IMR-90 (cell line): Measurements from ENCODE around the gene NOS1AP. TPM values are rescaled to one million over a fixed set of nuclear protein-coding genes. Genes with fewer than 3 reads are reported as not detected.

ENCODE experiments used
- ATAC-seq: fragments of 200-7000 bp; cut with Tn5 transposase; 2 replicates; pipeline ENCODE4 v1.9.1; 2020; ENCODE audit warnings: low read depth, mild to moderate bottlenecking, moderate library complexity
- BruUV-seq: library from RNA; stranded (reverse); fragments of 400-500 nt; replicated peaks from 2 replicates; lab custom pipeline; 2021; lab: Mats Ljungman, UMichigan
- CTCF ChIA-PET: fragments of 300-600 bp; formaldehyde crosslinking; extraction: SDS; loops from one replicate; lab custom pipeline; 2021; ENCODE audit warnings: antibody characterized with exemption; lab: Yijun Ruan, JAX
- POLR2A ChIA-PET: fragments of 300-600 bp; sonication (Branson Sonifier 250); formaldehyde crosslinking; loops from one replicate; lab custom pipeline; 2022; ENCODE audit warnings: antibody characterized with exemption; ENCODE audit not compliant: unreplicated experiment; lab: Charles Lee
- DNase-seq: peaks from one replicate; pipeline ENCODE4 v3.0.0; 2013
- H2AFZ ChIP-seq: replicated peaks from 2 replicates; pipeline ENCODE3; 2013; ENCODE audit warnings: low read length, mild to moderate bottlenecking; ENCODE audit not compliant: poor library complexity
- H2AK5ac ChIP-seq: 2 replicates; pipeline ENCODE4 v1.6.1; 2013; ENCODE audit warnings: low read depth, low read length, inconsistent platforms
- H2AK9ac ChIP-seq: replicated peaks from 2 replicates; pipeline ENCODE3; 2013; ENCODE audit warnings: mild to moderate bottlenecking, low read depth, low read length, moderate library complexity; ENCODE audit not compliant: poor library complexity
- H2BK120ac ChIP-seq: 2 replicates; pipeline ENCODE4 v1.6.1; 2013; ENCODE audit warnings: low read depth, low read length, inconsistent platforms
- H2BK15ac ChIP-seq: 3 replicates; pipeline ENCODE4 v1.6.1; 2013; ENCODE audit warnings: low read depth, low read length, inconsistent platforms
- H2BK20ac ChIP-seq: 2 replicates; pipeline ENCODE4 v1.6.1; 2013; ENCODE audit warnings: low read depth, mild to moderate bottlenecking, inconsistent platforms, low read length, moderate library complexity
- H2BK5ac ChIP-seq: 2 replicates; pipeline ENCODE4 v1.6.1; 2013; ENCODE audit warnings: mild to moderate bottlenecking, low read depth, low read length, inconsistent platforms; ENCODE audit not compliant: poor library complexity, severe bottlenecking
- H3K14ac ChIP-seq: replicated peaks from 2 replicates; pipeline ENCODE4 v1.6.1; 2013; ENCODE audit warnings: low read depth, low read length, inconsistent platforms
- H3K18ac ChIP-seq: 2 replicates; pipeline ENCODE4 v1.6.1; 2013; ENCODE audit warnings: low read depth, low read length, control low read depth
- H3K23ac ChIP-seq: 2 replicates; pipeline ENCODE4 v1.6.1; 2013; ENCODE audit warnings: low read depth, low read length, inconsistent platforms
- H3K27ac ChIP-seq: 2 replicates; pipeline ENCODE4 v1.5.1; 2013; ENCODE audit warnings: mild to moderate bottlenecking, control low read depth, low read length; ENCODE audit not compliant: insufficient read depth
- H3K27me3 ChIP-seq: 2 replicates; pipeline ENCODE4 v1.6.1; 2013; ENCODE audit warnings: low read length; ENCODE audit not compliant: control insufficient read depth, insufficient read depth
- H3K36me3 ChIP-seq: 2 replicates; pipeline ENCODE4 v1.6.1; 2013; ENCODE audit warnings: low read length, mixed read lengths; ENCODE audit not compliant: control insufficient read depth, insufficient read depth
- H3K4ac ChIP-seq: 2 replicates; pipeline ENCODE4 v1.6.1; 2013; ENCODE audit warnings: low read depth, low read length, inconsistent platforms
- H3K4me1 ChIP-seq: 2 replicates; pipeline ENCODE4 v1.6.1; 2013; ENCODE audit warnings: low read length, mixed read lengths; ENCODE audit not compliant: control insufficient read depth, insufficient read depth
- H3K4me2 ChIP-seq: 2 replicates; pipeline ENCODE4 v1.6.1; 2013; ENCODE audit warnings: low read depth, mild to moderate bottlenecking, control low read depth, low read length, moderate library complexity
- H3K4me3 ChIP-seq: 2 replicates; pipeline ENCODE4 v1.5.1; 2013; ENCODE audit warnings: low read depth, mild to moderate bottlenecking, control low read depth, low read length, moderate library complexity; ENCODE audit not compliant: insufficient read depth
- H3K56ac ChIP-seq: 2 replicates; pipeline ENCODE4 v1.6.1; 2013; ENCODE audit warnings: low read length, inconsistent platforms; ENCODE audit not compliant: insufficient read depth; ENCODE audit errors: extremely low read depth
- H3K79me1 ChIP-seq, 2 experiments: 2 replicates each; pipeline ENCODE4 v1.6.1; 2013; ENCODE audit warnings: low read length in 2 of 2, inconsistent platforms in 1 of 2, low read depth in 1 of 2
- H3K9ac ChIP-seq: 2 replicates; pipeline ENCODE4 v1.6.1; 2013; ENCODE audit warnings: low read depth, low read length, control low read depth
- H3K9me1 ChIP-seq: 2 replicates; pipeline ENCODE4 v1.6.1; 2013; ENCODE audit warnings: low read length, inconsistent platforms; ENCODE audit not compliant: insufficient read depth
- H3K9me3 ChIP-seq: 2 replicates; pipeline ENCODE4 v1.6.1; 2013; ENCODE audit warnings: low read length; ENCODE audit not compliant: control insufficient read depth, insufficient read depth
- H4K20me1 ChIP-seq: 2 replicates; pipeline ENCODE4 v1.6.1; 2013; ENCODE audit warnings: low read length, inconsistent platforms; ENCODE audit not compliant: insufficient read depth
- H4K5ac ChIP-seq: 2 replicates; pipeline ENCODE4 v1.6.1; 2013; ENCODE audit warnings: mild to moderate bottlenecking, low read depth, low read length, control low read depth
- H4K8ac ChIP-seq, 2 experiments: 2 replicates each; pipeline ENCODE4 v1.6.1; 2013; ENCODE audit warnings: low read depth in 2 of 2, low read length in 2 of 2, control low read depth in 1 of 2, inconsistent platforms in 1 of 2
- H4K91ac ChIP-seq: 2 replicates; pipeline ENCODE4 v1.6.1; 2013; ENCODE audit warnings: low read depth, low read length, inconsistent platforms; ENCODE audit not compliant: insufficient read depth
- BHLHE40 ChIP-seq: fragments of 150-350 bp; IDR thresholded peaks from 2 replicates; pipeline ENCODE4 v1.6.1; 2016; ENCODE audit warnings: mild to moderate bottlenecking, low read depth, low read length
- CEBPB ChIP-seq: IDR thresholded peaks from 2 replicates; pipeline ENCODE4 v1.6.1; 2012; ENCODE audit warnings: low read depth, low read length, improper control_type of control experiment
- CHD1 ChIP-seq: IDR thresholded peaks from 2 replicates; pipeline ENCODE4 v1.6.1; 2012; ENCODE audit warnings: low read depth, low read length, improper control_type of control experiment
- CTCF ChIP-seq: conservative IDR thresholded peaks from 2 replicates; pipeline ENCODE4 v1.5.1; 2012; ENCODE audit warnings: mild to moderate bottlenecking, low read depth, low read length, improper control_type of control experiment
- FOS ChIP-seq: fragments of 150-350 bp; IDR thresholded peaks from 2 replicates; pipeline ENCODE4 v1.6.1; 2016; ENCODE audit warnings: low read depth, low read length
- MAFK ChIP-seq: IDR thresholded peaks from 2 replicates; pipeline ENCODE4 v1.6.1; 2012; ENCODE audit warnings: low read depth, low read length, improper control_type of control experiment
- MXI1 ChIP-seq: IDR thresholded peaks from 2 replicates; pipeline ENCODE4 v1.6.1; 2012; ENCODE audit warnings: low read depth, mild to moderate bottlenecking, low read length, moderate library complexity, borderline replicate concordance
- NFE2L2 ChIP-seq: fragments of 150-350 bp; IDR thresholded peaks from 2 replicates; pipeline ENCODE4 v1.6.1; 2016; ENCODE audit warnings: low read depth, mild to moderate bottlenecking, low read length
- POLR2A ChIP-seq: IDR thresholded peaks from 2 replicates; pipeline ENCODE4 v1.6.1; 2012; ENCODE audit warnings: mild to moderate bottlenecking, low read depth, low read length
- RAD21 ChIP-seq: IDR thresholded peaks from 2 replicates; pipeline ENCODE4 v1.6.1; 2012; ENCODE audit warnings: low read length, improper control_type of control experiment
- RCOR1 ChIP-seq: IDR thresholded peaks from 2 replicates; pipeline ENCODE4 v1.6.1; 2012; ENCODE audit warnings: mild to moderate bottlenecking, low read length, improper control_type of control experiment; ENCODE audit not compliant: insufficient replicate concordance
- RFX5 ChIP-seq: IDR thresholded peaks from 2 replicates; pipeline ENCODE4 v1.8.0; 2012; ENCODE audit warnings: low read depth, mild to moderate bottlenecking, low read length, moderate library complexity
- SMC3 ChIP-seq: fragments of 150-350 bp; IDR thresholded peaks from 2 replicates; pipeline ENCODE4 v1.6.1; 2016; ENCODE audit warnings: low read depth, mild to moderate bottlenecking, antibody characterized with exemption, low read length, moderate library complexity
- USF2 ChIP-seq: fragments of 150-350 bp; IDR thresholded peaks from 2 replicates; pipeline ENCODE4 v1.6.1; 2017; ENCODE audit warnings: mild to moderate bottlenecking, antibody characterized with exemption, low read length, low read depth
- WGBS, 2 experiments: methylation state at CpG; one replicate each; pipeline versions ENCODE4 v1.1.5 to v1.1.7; 2013; ENCODE audit warnings: missing lambda C conversion rate in 2 of 2; ENCODE audit not compliant: insufficient read length in 1 of 2; ENCODE audit errors: extremely low coverage in 2 of 2; 5-methylcytosine and 5-hydroxymethylcytosine counted together
- dilution Hi-C: fragments of 300-500 bp; cut with HindIII; formaldehyde crosslinking; loops from one replicate; pipeline ENCODE4 v1.14.3; 2018; ENCODE audit warnings: low sequenced_read_pairs; ENCODE audit not compliant: unreplicated experiment
- in situ Hi-C: fragments of 300-500 bp; cut with MboI; formaldehyde crosslinking; loops from 3 replicates; pipeline ENCODE4 v1.14.3; 2019; ENCODE audit warnings: low sequenced_read_pairs, inconsistent platforms, mixed read lengths
- intact Hi-C: fragments of 100-400 bp; cut with micrococcal nuclease; formaldehyde crosslinking; loops from 2 replicates; pipeline ENCODE4 v1.10.0; 2022
- polyA plus RNA-seq, 3 experiments: library from polyadenylated mRNA; depleted of rRNA; stranded (reverse); fragments of >200 nt; gene quantifications; 2 replicates each; pipeline ENCODE4 v1.2.3, GENCODE V29; 2012; ENCODE audit warnings: low replicate concordance in 1 of 3
- total RNA-seq: library from RNA; depleted of rRNA; stranded (reverse); fragments of >200 nt; gene quantifications from 2 replicates; pipeline ENCODE4 v1.2.3, GENCODE V29; 2012

Gene NOS1AP
- total and polyA plus RNA-seq, 2 of the 4 experiments (the other 2 are of a cell fraction), result 0.18 to 0.19 TPM

- intact Hi-C loops (no loop called here), in situ Hi-C loops (no loop called here), dilution Hi-C loops (no loop called here)
- no peak overlapping the region for H2AK9ac ChIP-seq
- POLR2A ChIA-PET, result no interaction called here
- no peaks in the 10 kb centered on the region for H3K36me3 ChIP-seq
- no peak overlapping the region for H3K56ac ChIP-seq
- H3K18ac ChIP-seq, result no peak overlapping the region
- H2AFZ ChIP-seq, result no peak overlapping the region
- H4K91ac ChIP-seq, result no peak overlapping the region
- no peaks in the 10 kb centered on the region for H3K4me1 ChIP-seq
- H2BK5ac ChIP-seq, result no peak overlapping the region
- H2BK20ac ChIP-seq, result no peak overlapping the region
- WGBS, 2 experiments, result no CpG with 5 or more reads among the region's 1 CpG
- no peak overlapping the region for H4K8ac ChIP-seq
- no peak overlapping the region for H3K4me3 ChIP-seq
- H3K23ac ChIP-seq, result no peak overlapping the region
- no peak overlapping the region for H3K27ac ChIP-seq
- H2AK5ac ChIP-seq, result no peak overlapping the region
- H2BK15ac ChIP-seq, result no peak overlapping the region
- CTCF ChIA-PET, result no interaction called here
- H3K14ac ChIP-seq, result no peak overlapping the region
- H4K5ac ChIP-seq, result no peak overlapping the region
- no peaks in the 10 kb centered on the region for H3K79me1 ChIP-seq
- H4K20me1 ChIP-seq, result no peaks in the 10 kb centered on the region
- H2BK120ac ChIP-seq, result no peak overlapping the region
- H3K9me1 ChIP-seq, result no peaks in the 10 kb centered on the region
- no peak overlapping the region for H3K4me2 ChIP-seq
- H3K9me3 ChIP-seq, result no peaks in the 10 kb centered on the region
- no peak overlapping the region for H3K9ac ChIP-seq
- TF ChIP-seq RAD21, result no peak
- no peak for TF ChIP-seq RFX5
- no peak for TF ChIP-seq RCOR1
- no peak for TF ChIP-seq CTCF
- no peak for TF ChIP-seq NFE2L2
- TF ChIP-seq MXI1, result no peak
- TF ChIP-seq USF2, result no peak
- no peak for TF ChIP-seq MAFK
- TF ChIP-seq SMC3, result no peak
- no peak for TF ChIP-seq POLR2A
- no peak for TF ChIP-seq CHD1
- TF ChIP-seq FOS, result no peak
- no peak for TF ChIP-seq BHLHE40
- no peak for TF ChIP-seq CEBPB
- BruUV-seq, result no TSS peak
- H3K4ac ChIP-seq, result no peak overlapping the region
- no peak for DNase-seq
- no peak for ATAC-seq
- peaks cover 10% of the 10 kb centered on the region for H3K27me3 ChIP-seq
Observed at GRCh38 chr1:162206300-162206699, 136.8 kb downstream of the NOS1AP start.
